ENCODE results near the gene PTPN18.
"Not testable (repeated sequence)": the region's sequence is repeated elsewhere in the genome, so short reads cannot be mapped to it uniquely, and the experiment has no call there.

PTPN18 gene

GRCh38 chr2:130381145-130381544 is 25.3 kb downstream of the PTPN18 start:
- DNase-seq (ENCODE audit: low spot score): no peak

GRCh38 chr2:130381619-130382018 is 25.8 kb downstream of the PTPN18 start:
- no peak for DNase-seq (ENCODE audit: low spot score)

GRCh38 chr2:130382313-130382917 is 26.6 kb downstream of the PTPN18 start:
- DNase-seq (ENCODE audit: low spot score): no peak

DNA sequence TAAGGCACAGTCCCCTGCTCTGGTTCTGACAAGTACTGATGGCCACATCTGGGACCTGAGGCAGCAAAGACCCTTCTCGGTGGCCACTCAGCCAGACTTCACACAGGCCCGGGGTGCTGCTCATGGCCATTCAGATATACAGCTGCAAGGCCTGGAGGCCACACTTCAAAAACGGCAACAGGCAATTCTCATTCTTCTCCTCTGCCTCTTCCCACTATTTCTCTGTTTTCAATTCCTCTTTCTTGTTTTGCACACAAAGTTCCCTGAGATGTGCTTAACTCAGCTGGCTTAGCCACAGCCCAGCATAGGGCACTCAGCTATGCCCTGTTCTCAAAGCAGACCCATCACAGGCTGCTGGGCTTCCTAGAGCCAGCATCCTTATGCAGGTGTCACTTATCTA is 29.9 kb downstream of the PTPN18 start:
- DNase-seq (ENCODE audit: low spot score): no peak

- no peak for DNase-seq (ENCODE audit: low spot score)
Measured at GRCh38 chr2:130387071-130387400, 31.2 kb downstream of the PTPN18 start.

DNA sequence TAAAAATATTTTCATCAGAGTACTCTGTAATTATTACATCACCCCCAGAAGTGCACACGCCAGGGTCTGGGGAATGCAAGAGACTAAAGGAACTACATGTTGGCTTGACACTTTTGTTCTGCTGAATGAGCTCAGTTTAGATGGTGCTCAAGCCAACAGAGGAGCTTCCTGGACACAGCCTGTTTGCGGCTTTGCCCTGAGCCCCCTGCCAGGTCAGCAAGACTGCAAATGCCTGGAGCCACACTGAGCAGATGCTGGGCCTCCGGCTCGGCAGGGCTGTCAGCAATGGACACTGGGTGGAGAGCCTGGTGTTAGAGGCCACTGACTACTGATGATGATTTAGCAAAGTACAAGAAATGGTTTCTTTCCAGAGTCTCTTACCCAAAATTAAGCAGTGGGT is 31.9 kb downstream of the PTPN18 start:
- no peak for DNase-seq (ENCODE audit: low spot score)

GRCh38 chr2:130388221-130388907 is 32.5 kb downstream of the PTPN18 start:
- no peak for DNase-seq (ENCODE audit: low spot score)

DNA sequence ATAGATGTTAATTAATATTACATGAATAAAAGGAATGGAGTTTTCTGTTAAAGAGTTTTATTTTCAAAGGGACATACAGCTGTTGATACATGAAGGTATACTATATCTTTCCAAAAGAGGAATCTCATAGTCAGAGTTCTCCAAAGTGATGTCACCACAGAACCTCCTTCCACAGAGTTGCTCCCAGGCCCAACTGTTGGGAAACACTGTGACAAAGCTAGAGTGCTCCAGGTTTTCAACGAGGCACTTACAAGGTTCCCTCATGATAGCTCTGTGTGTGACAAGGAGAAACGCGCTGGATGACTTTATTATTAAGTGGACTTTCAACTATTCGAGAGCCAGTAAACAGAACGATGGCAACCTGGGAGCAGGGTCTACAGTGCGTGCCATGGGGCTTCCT is 33.5 kb downstream of the PTPN18 start:
- DNase-seq (ENCODE audit: low spot score): no peak

- DNase-seq (ENCODE audit: low spot score): no peak
Measured at GRCh38 chr2:130389783-130390182, 33.9 kb downstream of the PTPN18 start.

- no peak for DNase-seq (ENCODE audit: low spot score)
Measured at GRCh38 chr2:130390460-130391057, 34.7 kb downstream of the PTPN18 start.

DNA sequence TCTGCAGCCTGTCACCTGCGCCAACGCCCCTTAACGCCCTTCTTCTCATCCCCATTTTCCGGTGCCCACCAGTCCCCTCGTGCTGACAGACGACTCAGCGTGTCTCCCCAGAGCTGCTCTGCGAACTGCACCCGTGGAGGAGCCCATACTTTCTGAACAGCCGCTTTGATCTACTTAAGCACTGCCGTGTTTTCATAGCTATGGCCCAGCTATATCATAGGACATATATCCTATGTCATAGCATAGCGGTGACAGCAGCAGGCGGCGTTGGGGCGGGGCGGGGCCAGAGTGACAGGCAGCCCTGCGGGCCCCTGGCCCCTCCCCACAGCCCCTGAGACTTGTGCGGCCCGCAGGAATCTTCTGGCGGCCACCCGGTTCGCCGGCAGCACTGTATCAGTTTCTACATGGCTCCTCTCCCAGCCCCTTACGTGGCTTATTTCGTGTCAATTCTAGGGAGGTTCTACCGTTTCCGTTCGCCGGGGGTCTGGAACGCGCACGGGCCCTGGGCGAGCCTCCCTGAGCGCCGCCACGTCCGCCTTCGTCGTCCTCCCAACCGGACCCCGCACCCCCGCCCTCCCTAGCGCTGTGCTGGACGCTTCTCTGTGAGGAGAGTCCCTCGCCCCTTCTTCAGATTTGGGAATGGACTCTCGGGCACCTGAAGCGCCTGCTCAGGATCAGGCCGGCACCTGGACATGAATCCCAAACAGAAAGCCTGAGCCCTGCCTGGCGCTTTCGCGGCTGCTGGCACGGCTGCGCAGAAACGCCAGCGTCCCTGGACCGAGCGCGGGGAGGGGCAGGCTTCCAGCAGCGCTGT is 35.4 kb downstream of the PTPN18 start:
- DNase-seq (ENCODE audit: low spot score): peak; percentile 51

- DNase-seq (ENCODE audit: low spot score): no peak
Measured at GRCh38 chr2:130391872-130392670, 36.2 kb downstream of the PTPN18 start.

DNA sequence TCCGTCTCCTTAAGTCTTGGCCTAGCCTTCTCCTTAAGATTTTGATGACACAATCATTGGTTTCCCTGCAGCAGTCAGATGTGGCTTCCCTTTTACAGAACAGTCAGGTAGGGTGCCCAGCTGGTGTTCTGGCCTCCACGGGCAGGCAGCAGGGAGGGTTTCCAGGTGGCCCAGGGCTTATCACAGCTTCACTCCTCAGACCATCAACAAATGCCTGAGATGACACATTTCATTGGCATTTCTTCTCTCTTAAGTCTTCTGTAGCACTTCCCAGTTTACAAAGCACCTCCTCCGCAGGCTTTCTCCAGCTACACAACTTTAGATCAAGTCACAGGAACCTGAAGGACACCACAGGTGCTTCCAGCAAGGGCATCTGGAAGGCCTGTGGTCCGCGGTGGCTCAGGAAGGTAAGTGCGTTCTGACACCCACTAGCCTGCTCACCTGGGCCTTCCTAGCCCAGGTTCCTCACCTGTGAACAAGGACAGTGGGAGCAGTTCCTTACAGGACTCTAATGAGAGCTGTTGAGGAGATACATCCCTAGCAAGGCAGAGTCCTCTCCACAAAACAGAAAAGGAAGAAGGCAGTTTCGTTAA is 37.6 kb downstream of the PTPN18 start:
- no peak for DNase-seq (ENCODE audit: low spot score)

- DNase-seq (ENCODE audit: low spot score): not testable (repeated sequence)
Measured at GRCh38 chr2:130406280-130406679, 50.4 kb downstream of the PTPN18 start.

DNA sequence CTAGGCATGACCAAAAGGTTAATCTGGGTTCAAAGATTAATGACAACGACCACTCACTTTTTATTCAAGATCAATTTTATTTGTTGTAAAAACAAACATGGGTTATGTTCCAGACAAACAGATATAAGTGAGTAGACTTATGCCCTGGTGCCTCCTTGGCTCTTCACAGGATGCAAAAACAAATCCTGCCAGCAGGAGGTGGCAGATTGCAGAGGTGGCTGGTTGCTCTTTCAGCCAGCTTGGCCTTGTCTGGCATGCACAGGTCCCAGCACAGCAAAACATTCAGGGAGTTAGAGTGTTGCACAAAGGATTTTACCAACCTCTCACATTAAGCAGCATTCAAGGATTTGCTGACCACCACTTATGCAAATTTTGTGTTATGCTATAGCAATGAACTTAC is 60.8 kb downstream of the PTPN18 start:
- DNase-seq (ENCODE audit: low spot score): not testable (repeated sequence)

DNA sequence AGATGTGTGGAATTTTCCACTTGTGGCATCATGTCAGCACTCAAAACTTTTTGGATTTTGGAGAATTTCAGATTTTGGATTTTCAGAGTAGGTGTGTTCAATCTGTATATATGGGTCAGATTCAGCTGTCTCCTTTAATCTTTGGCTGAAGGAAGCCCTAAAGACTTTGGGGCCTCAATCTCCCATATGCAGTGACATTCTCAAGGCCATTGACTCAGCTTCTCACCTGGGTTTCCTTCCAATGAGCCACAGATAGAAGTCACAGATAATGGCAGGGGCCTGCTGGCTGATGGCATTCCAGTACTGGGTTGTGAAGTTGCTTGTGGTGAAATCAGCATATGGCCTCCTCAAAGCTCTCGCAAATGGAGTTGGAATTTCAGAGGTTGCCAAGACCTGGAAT is 63.0 kb downstream of the PTPN18 start:
- not testable (repeated sequence) for DNase-seq (ENCODE audit: low spot score)

Data from CD4-positive, alpha-beta T cell treated with Interleukin-6 at 100 ng/mL for 8 hours (primary cell).